ENCODE data around the gene PIK3R1. TPM values are rescaled to one million over a fixed set of nuclear protein-coding genes. Genes with fewer than 3 reads are reported as not detected.

Gene PIK3R1
- polyA plus RNA-seq, 1 experiment, result 7.6 TPM

GRCh38 chr5:68273717-68274409 is 58.3 kb downstream of the PIK3R1 start:
- POLR2A ChIA-PET, result no interaction called here
- CTCF ChIA-PET, result interaction anchor here (1.1 to 5.3 kb wide), 3 partner anchors 13 to 1027 kb away, joined by 3 to 26 read pairs (median 20); no protein-coding TSS in a partner anchor

GRCh38 chr5:68274847-68275651 is 59.5 kb downstream of the PIK3R1 start:
- H3K4me3 ChIP-seq (ENCODE audit: low read depth, low read length), result no peak overlapping the region
- ChIA-PET POLR2A (no interaction called here), CTCF (interaction anchor here (5.3 kb wide), 1 partner anchor 12 kb away, joined by 26 read pairs; no protein-coding TSS in a partner anchor)
- no peak overlapping the region for H3K27ac ChIP-seq (ENCODE audit: low read depth, low read length)
- no peaks in the 10 kb centered on the region for H3K9me3 ChIP-seq (ENCODE audit: control insufficient read depth, insufficient read depth, low read length)
- no peak for DNase-seq (ENCODE audit: low read depth, low spot score)
- no peak for TF ChIP-seq CTCF (IDR thresholded peaks at IDR 0.05; ENCODE audit: low read depth, low read length)
- H3K27me3 ChIP-seq (ENCODE audit: control insufficient read depth, insufficient read depth, low read length), result no peaks in the 10 kb centered on the region

More at GRCh38 chr5:68273717-68274409, 58.3 kb downstream of the PIK3R1 start:
- TF ChIP-seq CTCF (IDR thresholded peaks at IDR 0.05; ENCODE audit: low read depth, low read length), result no peak
- Histone ChIP-seq H3K9me3 (ENCODE audit: control insufficient read depth, insufficient read depth, low read length) (no peaks in the 10 kb centered on the region), H3K27me3 (ENCODE audit: control insufficient read depth, insufficient read depth, low read length) (no peaks in the 10 kb centered on the region), H3K27ac (ENCODE audit: low read depth, low read length) (no peak overlapping the region), H3K4me3 (ENCODE audit: low read depth, low read length) (no peak overlapping the region)
- DNase-seq (ENCODE audit: low read depth, low spot score), result no peak

DNA sequence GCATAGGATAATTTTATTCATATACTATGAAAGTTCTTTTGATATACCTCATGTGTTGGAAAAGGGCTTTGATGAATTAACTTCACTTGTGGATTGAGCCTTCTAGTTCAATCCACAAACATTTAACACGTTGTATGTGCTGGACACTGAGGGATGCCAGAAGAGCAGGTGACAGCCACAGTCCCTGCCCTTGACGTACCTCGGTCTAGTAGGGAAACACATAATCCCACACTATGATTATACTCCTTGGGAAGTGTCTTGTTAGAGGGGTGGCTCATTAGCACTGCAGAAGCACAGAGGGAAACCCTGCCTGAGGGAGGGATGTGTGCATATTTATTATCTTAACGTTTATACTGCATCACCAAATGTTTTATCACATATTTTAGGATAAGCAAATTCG is 61.2 kb downstream of the PIK3R1 start:
- Histone ChIP-seq H3K27ac (ENCODE audit: low read depth, low read length) (no peak overlapping the region), H3K9me3 (ENCODE audit: control insufficient read depth, insufficient read depth, low read length) (no peaks in the 10 kb centered on the region), H3K4me3 (ENCODE audit: low read depth, low read length) (no peak overlapping the region), H3K27me3 (ENCODE audit: control insufficient read depth, insufficient read depth, low read length) (no peaks in the 10 kb centered on the region)
- POLR2A ChIA-PET, result no interaction called here
- DNase-seq (ENCODE audit: low read depth, low spot score), result no peak
- TF ChIP-seq CTCF (IDR thresholded peaks at IDR 0.05; ENCODE audit: low read depth, low read length), result no peak
- CTCF ChIA-PET, result interaction anchor here (5.3 kb wide), 1 partner anchor 10 kb away, joined by 26 read pairs; no protein-coding TSS in a partner anchor

GRCh38 chr5:68277431-68277830 is 61.9 kb downstream of the PIK3R1 start:
- Histone ChIP-seq H3K27me3 (ENCODE audit: control insufficient read depth, insufficient read depth, low read length) (no peaks in the 10 kb centered on the region), H3K9me3 (ENCODE audit: control insufficient read depth, insufficient read depth, low read length) (no peaks in the 10 kb centered on the region), H3K27ac (ENCODE audit: low read depth, low read length) (no peak overlapping the region), H3K4me3 (ENCODE audit: low read depth, low read length) (no peak overlapping the region)
- ChIA-PET CTCF (interaction anchor here (5.3 kb wide), 1 partner anchor 10 kb away, joined by 26 read pairs; no protein-coding TSS in a partner anchor), POLR2A (no interaction called here)
- no peak for TF ChIP-seq CTCF (IDR thresholded peaks at IDR 0.05; ENCODE audit: low read depth, low read length)
- no peak for DNase-seq (ENCODE audit: low read depth, low spot score)

DNA sequence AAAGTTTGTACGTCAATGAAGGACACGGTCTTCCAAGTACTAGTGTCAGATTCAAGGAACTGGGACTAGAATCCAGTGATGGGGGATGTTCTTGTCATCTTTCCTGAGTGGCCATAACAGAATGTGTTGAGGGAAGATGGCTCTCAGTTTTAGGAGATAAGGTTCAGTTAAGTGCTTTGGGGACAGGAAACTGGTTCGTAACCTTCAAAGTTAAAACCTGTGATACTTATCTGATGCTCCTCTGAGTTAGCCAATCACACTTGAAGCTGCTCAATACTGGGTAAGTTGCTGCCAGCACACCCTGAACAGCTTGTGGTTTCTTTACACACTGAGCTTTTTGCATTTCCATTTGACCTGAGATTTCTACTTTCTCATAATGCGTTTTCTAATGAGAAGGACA is 64.4 kb downstream of the PIK3R1 start:
- Histone ChIP-seq H3K4me3 (ENCODE audit: low read depth, low read length) (no peak overlapping the region), H3K9me3 (ENCODE audit: control insufficient read depth, insufficient read depth, low read length) (no peaks in the 10 kb centered on the region), H3K27ac (ENCODE audit: low read depth, low read length) (no peak overlapping the region), H3K27me3 (ENCODE audit: control insufficient read depth, insufficient read depth, low read length) (no peaks in the 10 kb centered on the region)
- ChIA-PET POLR2A (interaction anchor here (0.6 kb wide), 1 partner anchor 9 kb away, joined by 5 read pairs; no protein-coding TSS in a partner anchor), CTCF (interaction anchor here (0.7 kb wide), 1 partner anchor 8 kb away, joined by 4 read pairs; no protein-coding TSS in a partner anchor)
- DNase-seq (ENCODE audit: low read depth, low spot score), result no peak
- no peak for TF ChIP-seq CTCF (IDR thresholded peaks at IDR 0.05; ENCODE audit: low read depth, low read length)

All from AG04450 (cell line).